Fibroblast of lung (primary cell): ENCODE measurements around the gene PPP1R9B. TPM values are rescaled to one million over a fixed set of nuclear protein-coding genes. Genes with fewer than 3 reads are reported as not detected.

Experiments used
- DNase-seq, 2 donors: peaks; one replicate each; pipeline versions ENCODE4 v3.0.0 to v3.0.0-alpha.2; 2010; ENCODE audit warnings: low read depth in 2 of 2
- H2AFZ ChIP-seq: 2 replicates; pipeline ENCODE4 v1.5.1; 2012; ENCODE audit warnings: low read length, control low read depth, inconsistent platforms
- H3K27ac ChIP-seq: 2 replicates; pipeline ENCODE4 v1.5.1; 2011; ENCODE audit warnings: low read length, control low read depth; ENCODE audit not compliant: insufficient read depth
- H3K27me3 ChIP-seq: 2 replicates; pipeline ENCODE4 v1.5.1; 2011; ENCODE audit warnings: mild to moderate bottlenecking, low read length; ENCODE audit not compliant: control insufficient read depth, insufficient read depth
- H3K36me3 ChIP-seq: 2 replicates; pipeline ENCODE4 v1.5.1; 2011; ENCODE audit warnings: low read length; ENCODE audit not compliant: control insufficient read depth, insufficient read depth
- H3K4me1 ChIP-seq: 2 replicates; pipeline ENCODE4 v1.5.1; 2011; ENCODE audit warnings: low read length; ENCODE audit not compliant: control insufficient read depth, insufficient read depth; ENCODE audit errors: extremely low read depth
- H3K4me2 ChIP-seq: 2 replicates; pipeline ENCODE4 v1.5.1; 2011; ENCODE audit warnings: low read length, control low read depth; ENCODE audit not compliant: insufficient read depth; ENCODE audit errors: extremely low read depth
- H3K4me3 ChIP-seq, 4 experiments: fragments of 200-600 bp in 1 of 4; sonication (generic) in 1 of 4; replicated peaks in 1 of 4; 2 replicates each; pipeline ENCODE4 v1.5.1; 2011 to 2016; ENCODE audit warnings: low read length in 4 of 4, low read depth in 3 of 4, mild to moderate bottlenecking in 3 of 4, control low read depth in 2 of 4, inconsistent platforms in 1 of 4, mixed read lengths in 1 of 4; ENCODE audit not compliant: insufficient read depth in 1 of 4; ENCODE audit errors: control extremely low read depth in 1 of 4
- H3K79me2 ChIP-seq: 2 replicates; pipeline ENCODE4 v1.5.1; 2012; ENCODE audit warnings: mild to moderate bottlenecking, low read length, inconsistent platforms; ENCODE audit not compliant: control insufficient read depth, insufficient read depth
- H3K9ac ChIP-seq: 2 replicates; pipeline ENCODE4 v1.5.1; 2011; ENCODE audit warnings: mild to moderate bottlenecking, low read length, control low read depth; ENCODE audit not compliant: insufficient read depth
- H3K9me3 ChIP-seq: 2 replicates; pipeline ENCODE4 v1.5.1; 2012; ENCODE audit warnings: low read depth, low read length; ENCODE audit not compliant: control insufficient read depth, insufficient read depth
- H4K20me1 ChIP-seq: 2 replicates; pipeline ENCODE4 v1.5.1; 2011; ENCODE audit warnings: low read length; ENCODE audit not compliant: control insufficient read depth, insufficient read depth; ENCODE audit errors: extremely low read depth
- EZH2 ChIP-seq: IDR thresholded peaks from 2 replicates; pipeline ENCODE4 v1.5.1; 2012; ENCODE audit warnings: low read length, control low read depth, mild to moderate bottlenecking; ENCODE audit errors: missing control alignments
- polyA plus RNA-seq, 2 donors: library from polyadenylated mRNA; depleted of rRNA in 1 of 2; stranded (reverse) in 1 of 2; unstranded in 1 of 2; fragments of >200 nt; gene quantifications; 2 replicates each; pipeline ENCODE4 v1.2.1, GENCODE V29; 2011 to 2012; ENCODE audit warnings: missing spikeins in 1 of 2
- total RNA-seq: library from RNA; depleted of rRNA; stranded (reverse); fragments of >200 nt; gene quantifications from 2 replicates; pipeline ENCODE4 v1.2.1, GENCODE V29; 2014
- TF ChIP-seq, protein P1 (sequence below), 2 donors: IDR thresholded peaks in 1 of 2; conservative IDR thresholded peaks in 1 of 2; 1 replicate in 1 of 2; 2 replicates in 1 of 2; pipeline ENCODE4 v1.5.1; 2011 to 2012; ENCODE audit warnings: low read length in 2 of 2, control low read depth in 1 of 2, inconsistent platforms in 1 of 2, low read depth in 1 of 2, mild to moderate bottlenecking in 1 of 2

The PPP1R9B gene
- total and polyA plus RNA-seq, 2 donors (not counting 1 experiment from before 2014, with no cell fraction given), result 22.1 to 41.5 TPM

DNA sequence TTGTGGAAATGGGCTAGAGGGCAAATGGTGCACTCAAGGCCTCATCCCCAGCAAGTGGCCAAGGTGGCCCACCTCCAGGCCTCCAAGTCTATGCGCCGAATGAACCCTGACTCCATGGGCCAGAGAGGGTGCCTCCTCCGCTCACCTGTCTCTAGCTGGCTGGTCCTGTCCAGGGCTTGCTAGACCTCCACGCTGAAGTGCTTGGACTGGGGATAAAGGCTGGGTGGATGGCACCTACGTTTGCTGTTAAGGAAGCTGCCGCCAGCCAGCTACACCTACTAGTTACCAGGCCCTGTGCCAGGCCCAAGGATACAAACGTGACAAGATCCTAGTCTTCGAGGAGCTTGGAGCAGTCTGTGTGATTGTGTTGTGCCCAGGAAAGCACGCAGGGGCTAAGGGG lies 14.6 kb upstream of the PPP1R9B start:
- Histone ChIP-seq H3K27ac (no peak overlapping the region), H2AFZ (no peak overlapping the region), H3K4me2 (no peak overlapping the region), H4K20me1 (no peaks in the 10 kb centered on the region), H3K4me1 (peaks cover 9% of the 10 kb centered on the region), H3K36me3 (no peaks in the 10 kb centered on the region), H3K9me3 (no peaks in the 10 kb centered on the region), H3K27me3 (no peaks in the 10 kb centered on the region), H3K79me2 (no peaks in the 10 kb centered on the region), H3K4me3 (no peak overlapping the region), H3K9ac (no peak overlapping the region)
- TF ChIP-seq, protein P1, sequence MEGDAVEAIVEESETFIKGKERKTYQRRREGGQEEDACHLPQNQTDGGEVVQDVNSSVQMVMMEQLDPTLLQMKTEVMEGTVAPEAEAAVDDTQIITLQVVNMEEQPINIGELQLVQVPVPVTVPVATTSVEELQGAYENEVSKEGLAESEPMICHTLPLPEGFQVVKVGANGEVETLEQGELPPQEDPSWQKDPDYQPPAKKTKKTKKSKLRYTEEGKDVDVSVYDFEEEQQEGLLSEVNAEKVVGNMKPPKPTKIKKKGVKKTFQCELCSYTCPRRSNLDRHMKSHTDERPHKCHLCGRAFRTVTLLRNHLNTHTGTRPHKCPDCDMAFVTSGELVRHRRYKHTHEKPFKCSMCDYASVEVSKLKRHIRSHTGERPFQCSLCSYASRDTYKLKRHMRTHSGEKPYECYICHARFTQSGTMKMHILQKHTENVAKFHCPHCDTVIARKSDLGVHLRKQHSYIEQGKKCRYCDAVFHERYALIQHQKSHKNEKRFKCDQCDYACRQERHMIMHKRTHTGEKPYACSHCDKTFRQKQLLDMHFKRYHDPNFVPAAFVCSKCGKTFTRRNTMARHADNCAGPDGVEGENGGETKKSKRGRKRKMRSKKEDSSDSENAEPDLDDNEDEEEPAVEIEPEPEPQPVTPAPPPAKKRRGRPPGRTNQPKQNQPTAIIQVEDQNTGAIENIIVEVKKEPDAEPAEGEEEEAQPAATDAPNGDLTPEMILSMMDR (conservative IDR thresholded peaks at IDR 0.05 in 1 of 2, IDR thresholded peaks at IDR 0.05 in 1 of 2; ENCODE audit: low read depth in 1 of 2, low read length in 2 of 2), result no peak
- TF ChIP-seq EZH2, result no peak
- no peak for DNase-seq

DNA sequence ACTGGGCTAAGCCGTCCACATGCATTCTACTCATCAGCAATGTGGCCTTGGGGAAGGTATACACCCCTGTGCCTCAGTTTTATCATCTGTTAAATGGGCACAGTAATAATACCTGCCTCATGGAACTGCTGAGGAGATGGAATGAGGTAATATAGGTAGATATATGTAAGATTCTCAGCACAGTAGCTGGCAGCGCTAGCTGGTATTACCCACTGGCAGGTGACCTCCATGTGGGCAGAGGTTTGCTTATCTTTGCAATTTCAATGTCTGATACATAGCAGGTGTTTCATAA lies 14.2 kb upstream of the PPP1R9B start:
- no peak for DNase-seq
- Histone ChIP-seq H3K79me2 (no peaks in the 10 kb centered on the region), H4K20me1 (no peaks in the 10 kb centered on the region), H3K4me2 (no peak overlapping the region), H3K9me3 (no peaks in the 10 kb centered on the region), H3K4me1 (peaks cover 9% of the 10 kb centered on the region), H3K36me3 (no peaks in the 10 kb centered on the region), H3K27me3 (no peaks in the 10 kb centered on the region), H3K27ac (no peak overlapping the region), H2AFZ (no peak overlapping the region), H3K4me3 (no peak overlapping the region), H3K9ac (no peak overlapping the region)
- TF ChIP-seq, protein P1 (conservative IDR thresholded peaks at IDR 0.05 in 1 of 2, IDR thresholded peaks at IDR 0.05 in 1 of 2; ENCODE audit: low read depth in 1 of 2, low read length in 2 of 2), result no peak
- no peak for TF ChIP-seq EZH2

DNA sequence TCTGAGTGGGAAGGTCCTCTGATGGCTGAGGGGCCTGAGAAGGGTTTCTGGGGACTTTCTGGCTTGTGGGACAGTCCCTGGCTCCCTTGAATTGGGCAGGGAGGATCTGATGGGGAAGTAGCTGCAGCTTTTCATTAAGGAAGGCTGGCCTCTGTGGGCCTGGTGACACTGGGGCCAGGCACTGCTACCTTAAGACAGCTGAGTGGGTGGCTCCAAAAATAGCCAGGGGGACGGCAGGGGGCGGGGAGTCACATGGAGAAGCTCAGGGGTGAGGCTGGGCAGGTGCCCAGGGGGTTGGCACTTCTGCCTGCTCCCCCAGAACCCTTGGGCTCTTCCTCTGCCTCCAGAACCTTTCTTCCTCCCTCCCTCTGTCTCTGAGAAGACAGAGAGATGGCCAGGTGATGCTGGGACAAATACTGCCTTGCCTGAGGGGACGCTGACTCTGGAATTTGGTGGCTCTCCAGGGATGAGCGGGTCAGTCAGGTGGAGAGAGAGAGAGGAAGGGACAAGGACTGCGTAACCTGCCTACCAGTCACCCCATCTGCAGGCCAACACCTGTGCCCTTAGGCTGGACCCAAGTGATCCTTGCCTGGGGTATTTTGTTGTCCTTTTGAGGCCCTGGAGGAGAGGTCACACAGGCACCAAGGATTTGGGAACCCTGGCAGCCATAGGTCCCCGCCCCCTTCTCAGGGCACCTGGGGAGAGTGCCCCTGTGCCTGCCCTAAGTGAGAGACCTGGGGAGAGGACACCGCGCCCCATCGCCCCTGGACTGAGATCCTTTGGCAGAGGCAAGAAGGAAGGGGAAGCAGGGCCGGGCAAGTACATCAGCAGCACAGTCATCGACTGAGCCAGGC lies 13.6 kb upstream of the PPP1R9B start:
- no peaks in the 10 kb centered on the region for H3K27me3 ChIP-seq
- H3K9me3 ChIP-seq, result no peaks in the 10 kb centered on the region
- H3K79me2 ChIP-seq, result no peaks in the 10 kb centered on the region
- no peak for DNase-seq
- TF ChIP-seq, protein P1 (conservative IDR thresholded peaks at IDR 0.05 in 1 of 2, IDR thresholded peaks at IDR 0.05 in 1 of 2; ENCODE audit: low read depth in 1 of 2, low read length in 2 of 2), result no peak
- no peak for TF ChIP-seq EZH2
- no peak overlapping the region for H3K4me3 ChIP-seq
- H3K36me3 ChIP-seq, result no peaks in the 10 kb centered on the region
- H3K4me2 ChIP-seq, result no peak overlapping the region
- H3K9ac ChIP-seq, result no peak overlapping the region
- H3K4me1 ChIP-seq, result peaks cover 4% of the 10 kb centered on the region
- H3K27ac ChIP-seq, result no peak overlapping the region
- H2AFZ ChIP-seq, result no peak overlapping the region
- no peaks in the 10 kb centered on the region for H4K20me1 ChIP-seq
